GM18951 (cell line): ENCODE data around the gene ADGRG3.

ENCODE experiments used
- POLR2A ChIP-seq: IDR thresholded peaks from 4 replicates; pipeline ENCODE4 v1.6.1; 2011; ENCODE audit warnings: mild to moderate bottlenecking; ENCODE audit not compliant: insufficient read length, insufficient read depth; ENCODE audit errors: extremely low read depth
- in situ Hi-C: fragments of 300-500 bp; cut with MboI; formaldehyde crosslinking; loops from one replicate; pipeline ENCODE4 v1.12.0; 2022; ENCODE audit warnings: low sequenced_read_pairs, mixed read lengths, inconsistent platforms; ENCODE audit not compliant: unreplicated experiment

ADGRG3 gene

DNA sequence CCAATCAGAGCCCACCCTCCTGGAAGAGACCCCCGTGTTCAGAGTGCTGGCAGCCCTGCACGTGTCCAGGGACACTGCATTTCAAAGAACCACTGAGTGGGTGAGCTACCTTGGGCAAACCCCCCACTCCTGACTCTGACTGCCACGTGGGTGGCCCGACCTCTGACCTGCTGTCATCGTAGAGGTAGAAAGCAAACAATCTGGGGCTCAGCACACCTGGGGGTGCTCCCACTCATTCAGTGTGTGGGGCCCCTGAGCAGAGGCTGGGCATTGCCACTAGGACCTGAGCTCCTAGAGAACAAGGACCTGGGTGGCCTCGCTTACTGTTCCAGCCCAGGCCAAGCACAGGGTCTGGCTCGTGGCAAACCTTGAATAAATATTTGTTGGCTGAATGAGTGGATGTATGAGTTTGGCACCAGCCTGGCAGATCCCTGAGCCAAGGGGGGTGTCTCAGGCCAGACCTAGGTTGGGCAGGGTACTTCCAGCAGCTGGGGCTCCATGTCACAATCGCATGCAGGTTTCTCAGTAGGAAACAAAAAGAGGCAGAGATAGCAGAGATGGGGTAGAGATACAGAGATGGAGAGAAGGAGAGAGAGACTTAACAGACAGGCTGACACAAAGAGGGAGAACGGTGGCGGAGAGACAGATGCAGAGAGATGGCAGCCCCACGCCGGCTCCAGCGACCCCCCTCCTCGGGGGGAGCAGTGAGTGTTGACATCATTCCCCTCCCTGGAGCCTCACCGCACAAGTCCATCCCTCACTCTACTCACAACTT, 21.1 kb downstream of the ADGRG3 start:
- TF ChIP-seq POLR2A: no peak
- in situ Hi-C loops: no loop called here

DNA sequence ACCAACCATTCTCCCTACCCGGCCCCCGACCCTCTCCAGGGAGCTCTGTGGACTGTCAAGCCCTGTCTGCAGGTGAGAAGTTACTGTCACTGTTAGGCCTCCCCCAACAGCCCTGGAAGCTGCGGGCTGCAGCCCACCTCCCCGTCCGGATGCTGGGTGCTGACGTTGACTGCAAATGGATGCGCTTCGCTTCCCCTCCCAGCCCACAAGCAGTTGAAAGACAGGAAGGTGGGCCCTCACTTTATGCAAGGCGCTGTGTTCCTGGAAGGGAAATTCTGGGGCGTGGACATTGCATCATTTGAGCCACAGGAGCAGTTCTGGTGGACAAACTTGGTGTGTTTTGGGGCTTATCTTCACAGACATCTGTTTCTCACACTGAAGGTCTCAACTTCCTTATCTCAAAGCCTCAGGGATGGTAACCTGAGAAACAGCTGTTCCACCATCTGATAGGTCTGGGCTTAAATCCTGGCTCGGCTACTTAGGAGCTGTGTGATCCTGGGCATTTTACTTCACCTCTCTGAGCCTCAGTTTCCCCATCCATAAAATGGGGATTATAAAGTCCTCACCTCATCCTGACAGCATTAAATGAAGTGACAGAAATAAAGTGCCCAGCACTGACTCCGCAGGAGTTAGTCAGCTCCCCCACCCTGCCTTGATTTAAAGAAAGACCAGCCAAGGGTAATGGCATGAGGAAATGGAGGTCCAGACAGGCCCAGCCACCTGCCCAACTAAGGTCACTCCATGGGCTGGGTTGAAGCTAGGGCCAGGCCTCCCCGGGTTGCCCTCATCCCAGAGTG, 21.9 kb downstream of the ADGRG3 start:
- in situ Hi-C loops: no loop called here

DNA sequence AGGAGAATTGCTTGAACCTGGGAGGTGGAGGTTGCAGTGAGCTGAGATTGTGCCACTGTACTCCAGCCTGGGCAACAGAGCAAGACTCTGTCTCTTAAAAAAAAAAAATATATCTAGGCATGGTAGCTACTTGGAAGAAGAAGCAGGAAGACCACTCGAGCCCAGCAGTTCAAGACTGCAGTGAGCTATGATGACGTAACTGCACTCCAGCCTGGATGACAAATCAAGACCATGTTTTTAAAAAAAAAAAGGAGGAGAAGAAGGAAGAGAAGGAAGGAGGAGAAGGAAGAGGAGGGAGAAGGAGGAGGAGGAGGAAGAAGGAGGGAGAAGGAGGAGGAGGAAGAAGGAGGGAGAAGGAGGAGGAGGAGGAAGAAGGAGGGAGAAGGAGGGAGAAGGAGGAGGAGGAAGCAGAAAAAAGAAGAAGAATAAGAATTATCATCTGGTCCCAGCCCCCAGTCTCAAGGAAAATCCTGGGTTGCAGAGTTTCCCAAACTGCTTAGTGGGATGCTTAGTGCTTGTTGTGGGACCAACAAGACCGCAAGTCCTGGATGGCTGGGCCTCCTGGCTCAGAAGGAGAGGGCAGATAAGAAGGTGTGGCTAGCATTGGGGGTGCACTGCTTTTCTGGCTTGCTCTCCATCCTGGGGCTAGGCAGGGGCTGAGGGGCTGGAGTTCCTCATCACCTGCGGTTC, 22.8 kb downstream of the ADGRG3 start:
- in situ Hi-C loops: no loop called here

More for the DNA sequence above, 21.9 kb downstream of the ADGRG3 start:
- TF ChIP-seq POLR2A: peak; percentile 17

DNA sequence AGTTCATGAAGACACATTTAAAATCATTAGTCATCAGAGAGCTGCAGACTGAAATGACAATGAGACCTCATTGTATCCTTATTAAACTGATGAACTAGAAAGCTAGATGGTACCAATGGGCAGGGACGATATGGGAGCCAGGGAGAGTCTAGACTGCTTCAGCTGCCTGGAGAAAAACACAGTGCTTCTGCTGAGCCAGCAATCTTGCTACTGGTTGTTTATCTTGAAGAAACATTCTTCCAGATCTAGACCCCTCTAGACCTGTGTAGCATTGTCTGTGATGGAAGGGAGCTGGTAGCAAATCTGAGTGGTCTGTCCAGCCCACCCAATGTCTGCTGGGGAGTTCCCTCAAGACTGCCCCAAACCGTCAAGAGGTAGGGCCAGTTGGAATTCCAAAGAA, 24.5 kb downstream of the ADGRG3 start:
- TF ChIP-seq POLR2A: no peak
- in situ Hi-C loops: no loop called here

More for the DNA sequence above, 22.8 kb downstream of the ADGRG3 start:
- TF ChIP-seq POLR2A: no peak

DNA sequence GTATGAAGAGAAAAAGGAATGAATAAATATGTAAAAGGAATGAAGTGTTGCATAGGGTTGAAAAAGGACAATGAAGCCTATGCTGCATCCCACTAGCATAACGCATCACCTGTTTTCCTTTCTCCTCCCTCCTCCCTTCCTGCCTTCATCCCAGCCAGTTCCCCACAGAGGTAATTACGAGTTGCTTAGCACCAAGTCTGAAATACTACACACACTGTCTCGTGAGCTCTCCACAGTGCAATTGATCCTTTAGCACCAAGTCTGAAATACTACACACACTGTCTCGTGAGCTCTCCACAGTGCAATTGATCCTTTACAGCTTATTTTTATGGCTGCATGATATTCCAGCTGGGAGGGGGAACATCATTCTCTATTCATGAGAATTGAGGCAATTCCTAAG, 25.4 kb downstream of the ADGRG3 start:
- TF ChIP-seq POLR2A: no peak
- in situ Hi-C loops: no loop called here

DNA sequence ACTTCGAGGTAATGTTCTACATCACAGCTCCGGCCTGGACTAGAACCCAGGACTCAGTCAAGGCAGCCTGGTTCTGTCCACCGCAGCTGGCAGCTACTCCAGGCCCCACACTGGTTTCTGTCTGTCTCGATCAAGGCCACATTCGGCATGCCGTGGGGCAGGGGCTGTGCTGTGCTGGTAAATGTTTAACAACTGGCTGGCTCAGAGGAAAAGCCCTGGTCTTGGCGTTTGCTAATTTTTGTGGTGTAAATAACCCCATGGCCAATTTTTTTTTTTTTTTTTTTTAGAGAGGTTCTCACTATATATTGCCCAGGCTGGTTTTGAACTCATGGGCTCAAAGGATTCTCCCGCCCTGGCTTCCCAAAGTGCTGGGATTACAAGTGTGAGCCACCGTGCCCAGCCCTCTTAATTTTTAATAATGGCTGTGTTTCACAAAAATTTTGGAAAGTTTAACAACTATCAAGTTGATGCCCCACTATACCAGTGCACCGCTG, 26.2 kb downstream of the ADGRG3 start:
- no peak for TF ChIP-seq POLR2A
- in situ Hi-C loops: no loop called here

DNA sequence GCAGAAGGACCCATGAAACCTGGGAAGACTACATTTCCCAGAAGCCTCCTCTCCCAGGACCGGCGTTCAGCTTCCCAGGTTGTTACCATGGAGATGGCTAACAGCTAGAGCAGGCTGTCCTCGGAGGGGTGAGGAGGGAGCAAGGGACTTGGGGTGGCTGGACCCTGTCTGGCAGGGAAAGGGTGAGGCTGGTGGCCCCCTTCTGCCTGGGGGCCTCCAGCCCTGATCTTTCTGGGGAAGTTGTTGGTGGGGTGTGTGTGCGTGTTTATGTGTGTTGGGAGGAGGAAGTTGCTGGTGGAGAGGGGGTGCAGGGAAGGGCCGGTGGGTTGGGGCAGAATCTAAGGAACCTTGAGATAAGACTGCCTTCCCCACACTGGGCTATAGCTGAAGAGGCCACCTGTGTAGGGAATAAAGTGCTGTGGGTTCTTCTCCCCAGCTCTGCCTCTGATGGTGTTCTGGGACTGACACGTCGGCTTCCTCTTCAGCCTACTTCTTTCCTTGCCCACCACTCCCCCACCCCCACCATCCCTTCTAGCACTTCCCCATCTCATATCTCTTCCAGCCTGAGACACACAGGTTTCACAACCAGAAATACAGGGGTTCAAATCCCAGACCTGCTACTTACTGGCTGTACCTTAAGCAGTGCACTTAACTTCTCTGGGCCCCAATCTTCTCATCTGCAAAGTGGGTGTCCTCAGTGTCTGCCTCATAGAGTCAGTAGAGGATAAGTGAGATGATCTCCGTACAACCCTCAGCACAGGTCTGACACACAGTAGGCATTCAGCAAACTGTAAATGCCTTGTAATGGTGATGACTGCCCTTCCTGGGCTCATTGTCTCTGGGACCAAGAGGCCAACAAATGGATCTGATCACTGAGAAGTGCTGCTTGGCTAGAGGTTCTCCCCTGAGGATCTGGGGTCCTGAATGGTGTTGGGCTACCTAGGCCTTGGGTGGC, 26.9 kb downstream of the ADGRG3 start, which contains the start of gene DRC7:
DRC7 (plus strand) TSS at position 82 of the 955 bp plus-strand sequence. CDS start 3,144 bp downstream, outside the sequence.
- no peak for TF ChIP-seq POLR2A
- in situ Hi-C loops: no loop called here

DNA sequence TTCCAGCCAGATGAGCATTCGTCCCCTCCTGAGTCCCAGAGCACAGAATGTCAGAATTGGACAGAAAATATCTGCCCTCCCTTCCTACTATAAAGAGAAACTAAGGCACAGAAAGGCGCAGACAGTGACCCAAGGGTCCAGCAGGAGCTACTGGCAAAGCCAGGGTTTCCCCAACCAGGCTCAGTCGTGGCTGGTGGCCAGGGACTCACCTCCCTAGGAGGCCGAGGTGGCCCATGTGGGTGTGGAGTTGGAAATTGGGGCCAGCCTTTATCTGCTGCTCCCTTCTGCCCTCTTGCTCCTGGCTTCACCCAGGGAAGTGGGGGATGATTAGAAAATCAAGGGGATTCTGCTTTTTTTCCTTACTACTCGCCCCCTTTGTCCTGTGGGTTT, 27.6 kb downstream of the ADGRG3 start:
- in situ Hi-C loops: no loop called here
- TF ChIP-seq POLR2A: no peak

DNA sequence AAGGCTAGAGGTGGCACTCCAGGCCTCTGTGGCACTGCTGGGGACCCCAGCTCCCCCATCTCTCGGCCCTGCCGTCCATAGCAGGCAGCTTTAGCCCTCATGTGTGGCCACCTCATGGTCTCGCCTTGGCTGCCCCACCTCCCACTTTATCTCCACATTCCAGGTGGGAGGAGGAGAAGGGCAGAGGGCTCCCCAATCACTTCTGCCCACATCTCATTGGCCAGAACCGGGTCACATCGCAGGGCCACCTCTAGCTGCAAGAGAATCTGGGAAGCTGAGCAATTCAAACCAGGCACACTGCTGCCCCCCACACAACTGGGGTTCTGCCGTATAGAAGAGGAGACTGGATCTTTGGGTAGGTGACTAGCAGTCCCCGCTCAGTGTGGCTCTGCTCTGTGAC, 28.1 kb downstream of the ADGRG3 start:
- TF ChIP-seq POLR2A: no peak
- in situ Hi-C loops: no loop called here

DNA sequence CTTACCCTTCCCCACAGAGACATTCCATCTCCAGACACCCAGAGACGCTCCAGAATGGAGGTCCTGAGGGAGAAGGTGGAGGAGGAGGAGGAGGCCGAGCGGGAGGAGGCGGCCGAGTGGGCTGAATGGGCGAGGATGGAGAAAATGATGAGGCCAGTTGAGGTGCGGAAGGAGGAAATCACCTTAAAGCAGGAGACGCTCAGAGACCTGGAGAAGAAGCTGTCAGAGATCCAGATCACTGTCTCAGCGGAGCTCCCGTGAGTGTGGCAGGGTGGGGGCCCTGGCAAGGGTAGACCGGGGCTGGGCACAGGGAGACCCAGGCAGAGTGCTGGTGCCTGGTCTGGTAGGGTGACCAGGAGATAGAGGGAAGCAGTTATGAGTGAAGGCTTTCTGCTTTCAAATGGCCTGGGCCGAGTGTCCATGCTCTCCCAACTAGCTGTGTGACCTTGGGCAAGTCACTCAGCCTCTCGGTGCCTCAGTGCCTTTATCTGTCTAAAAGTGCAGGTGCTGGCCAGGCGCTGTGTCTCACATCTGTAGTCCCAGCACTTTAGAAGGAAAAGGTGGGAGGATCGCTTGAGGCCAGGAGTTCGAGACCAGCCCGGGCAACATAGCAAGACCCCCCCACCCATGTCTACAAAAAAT, 29.9 kb downstream of the ADGRG3 start:
- in situ Hi-C loops: no loop called here
- TF ChIP-seq POLR2A: no peak

DNA sequence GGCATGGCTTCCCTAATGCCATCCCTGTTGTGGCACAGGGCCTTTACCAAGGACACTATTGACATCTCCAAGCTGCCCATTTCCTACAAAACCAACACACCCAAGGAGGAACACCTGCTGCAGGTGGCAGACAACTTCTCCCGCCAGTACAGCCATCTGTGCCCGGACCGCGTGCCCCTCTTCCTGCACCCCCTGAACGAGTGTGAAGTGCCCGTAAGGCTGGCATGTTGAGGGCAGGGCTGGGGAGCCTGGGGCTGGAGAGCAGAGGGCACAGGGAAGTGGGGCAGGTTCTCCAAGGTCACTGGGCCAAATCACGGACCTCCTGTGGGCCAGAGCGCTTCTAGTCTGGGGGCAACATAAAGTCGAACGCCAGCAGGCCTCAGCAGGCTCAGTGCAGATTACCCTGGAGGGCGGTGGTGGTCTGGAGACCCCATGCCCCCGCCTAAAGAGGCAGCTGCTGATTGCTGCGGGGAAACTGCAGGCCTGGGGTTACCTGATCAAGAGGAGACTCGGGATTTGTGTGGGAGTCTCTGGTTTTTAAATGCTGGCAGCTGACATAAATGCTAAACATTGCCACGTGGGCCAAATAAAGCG, 30.8 kb downstream of the ADGRG3 start:
- in situ Hi-C loops: no loop called here
- no peak for TF ChIP-seq POLR2A
